ENCODE measurements around the gene CRYL1. TPM values are rescaled to one million over a fixed set of nuclear protein-coding genes. Genes with fewer than 3 reads are reported as not detected.

The CRYL1 gene
- total RNA-seq, 2 experiments from 2014 or later, result 14.9 to 16.5 TPM

- no peaks in the 10 kb centered on the region for H3K9me3 Mint-ChIP-seq
- POLR2A ChIA-PET, result no interaction called here
- DNase-seq, result no peak
- no peak overlapping the region for H3K27ac Mint-ChIP-seq
- no peak for ATAC-seq (ENCODE audit: low read depth)
- peaks cover 9% of the 10 kb centered on the region for H3K36me3 Mint-ChIP-seq
- peaks cover 7% of the 10 kb centered on the region for H3K4me1 Mint-ChIP-seq
- no peak overlapping the region for H3K4me3 Mint-ChIP-seq
- peaks cover 3% of the 10 kb centered on the region for H3K27me3 Mint-ChIP-seq
Observed at GRCh38 chr13:20430296-20430695, 95.4 kb downstream of the CRYL1 start.

- H3K27me3 Mint-ChIP-seq, result peaks cover 3% of the 10 kb centered on the region
- POLR2A ChIA-PET, result no interaction called here
Observed at GRCh38 chr13:20429682-20430081, 96.0 kb downstream of the CRYL1 start.

GRCh38 chr13:20428666-20429644, 96.7 kb downstream of the CRYL1 start:
- no peak for DNase-seq
- ATAC-seq (ENCODE audit: low read depth), result no peak
- H3K27me3 Mint-ChIP-seq, result peaks cover 3% of the 10 kb centered on the region
- no peak overlapping the region for H3K4me3 Mint-ChIP-seq
- no peak overlapping the region for H3K27ac Mint-ChIP-seq
- H3K9me3 Mint-ChIP-seq, result no peaks in the 10 kb centered on the region
- H3K4me1 Mint-ChIP-seq, result peaks cover 5% of the 10 kb centered on the region
- H3K36me3 Mint-ChIP-seq, result peaks cover 12% of the 10 kb centered on the region
- POLR2A ChIA-PET, result no interaction called here

More at GRCh38 chr13:20429682-20430081, 96.0 kb downstream of the CRYL1 start:
- no peak for DNase-seq
- H3K27ac Mint-ChIP-seq, result no peak overlapping the region
- H3K4me1 Mint-ChIP-seq, result peaks cover 7% of the 10 kb centered on the region
- peaks cover 12% of the 10 kb centered on the region for H3K36me3 Mint-ChIP-seq
- H3K4me3 Mint-ChIP-seq, result no peak overlapping the region
- H3K9me3 Mint-ChIP-seq, result no peaks in the 10 kb centered on the region
- ATAC-seq (ENCODE audit: low read depth), result no peak

GRCh38 chr13:20426766-20427448, 98.8 kb downstream of the CRYL1 start:
- Mint-ChIP-seq H3K27me3 (peaks cover 3% of the 10 kb centered on the region), H3K36me3 (peaks cover 12% of the 10 kb centered on the region), H3K27ac (no peak overlapping the region), H3K9me3 (no peaks in the 10 kb centered on the region), H3K4me1 (peaks cover 5% of the 10 kb centered on the region), H3K4me3 (no peak overlapping the region)
- no peak for DNase-seq
- no peak for ATAC-seq (ENCODE audit: low read depth)
- POLR2A ChIA-PET, result no interaction called here

- peaks cover 12% of the 10 kb centered on the region for H3K36me3 Mint-ChIP-seq
- H3K4me3 Mint-ChIP-seq, result no peak overlapping the region
- POLR2A ChIA-PET, result interaction anchor here (0.7 kb wide), 1 partner anchor 40 kb away, joined by 3 read pairs; no protein-coding TSS in a partner anchor
- peaks cover 8% of the 10 kb centered on the region for H3K4me1 Mint-ChIP-seq
- ATAC-seq (ENCODE audit: low read depth), result no peak
- H3K9me3 Mint-ChIP-seq, result no peaks in the 10 kb centered on the region
- peaks cover 3% of the 10 kb centered on the region for H3K27me3 Mint-ChIP-seq
- H3K27ac Mint-ChIP-seq, result no peak overlapping the region
- DNase-seq, result no peak
Observed at GRCh38 chr13:20425819-20426219, 99.8 kb downstream of the CRYL1 start.

- peaks cover 12% of the 10 kb centered on the region for H3K36me3 Mint-ChIP-seq
- ATAC-seq (ENCODE audit: low read depth), result no peak
- POLR2A ChIA-PET, result no interaction called here
Observed at GRCh38 chr13:20424949-20425348, 100.7 kb downstream of the CRYL1 start.

GRCh38 chr13:20424559-20424852, 101.2 kb downstream of the CRYL1 start:
- peaks cover 15% of the 10 kb centered on the region for H3K36me3 Mint-ChIP-seq
- H3K27ac Mint-ChIP-seq, result peak overlapping the region; percentile 24
- H3K9me3 Mint-ChIP-seq, result peaks cover 2% of the 10 kb centered on the region
- peaks cover 18% of the 10 kb centered on the region for H3K4me1 Mint-ChIP-seq
- DNase-seq (no peak), ATAC-seq (ENCODE audit: low read depth) (no peak)
- H3K27me3 Mint-ChIP-seq, result peaks cover 3% of the 10 kb centered on the region
- H3K4me3 Mint-ChIP-seq, result no peak overlapping the region
- POLR2A ChIA-PET, result no interaction called here

More at GRCh38 chr13:20424949-20425348, 100.7 kb downstream of the CRYL1 start:
- peaks cover 14% of the 10 kb centered on the region for H3K4me1 Mint-ChIP-seq
- no peak for DNase-seq
- H3K9me3 Mint-ChIP-seq, result no peaks in the 10 kb centered on the region
- no peak overlapping the region for H3K4me3 Mint-ChIP-seq
- H3K27me3 Mint-ChIP-seq, result peaks cover 3% of the 10 kb centered on the region
- H3K27ac Mint-ChIP-seq, result no peak overlapping the region

GRCh38 chr13:20422362-20422761, 103.3 kb downstream of the CRYL1 start:
- H3K27me3 Mint-ChIP-seq, result peaks cover under 1% of the 10 kb centered on the region
- H3K4me1 Mint-ChIP-seq, result peaks cover 28% of the 10 kb centered on the region
- peaks cover 33% of the 10 kb centered on the region for H3K36me3 Mint-ChIP-seq
- H3K27ac Mint-ChIP-seq, result no peak overlapping the region
- POLR2A ChIA-PET, result no interaction called here
- ATAC-seq (ENCODE audit: low read depth) (no peak), DNase-seq (no peak)
- no peak overlapping the region for H3K4me3 Mint-ChIP-seq
- peaks cover 15% of the 10 kb centered on the region for H3K9me3 Mint-ChIP-seq

- H3K9me3 Mint-ChIP-seq, result peaks cover 15% of the 10 kb centered on the region
- H3K36me3 Mint-ChIP-seq, result peaks cover 28% of the 10 kb centered on the region
- H3K27me3 Mint-ChIP-seq, result no peaks in the 10 kb centered on the region
- no peak overlapping the region for H3K4me3 Mint-ChIP-seq
- peaks cover 23% of the 10 kb centered on the region for H3K4me1 Mint-ChIP-seq
- ATAC-seq (ENCODE audit: low read depth) (no peak), DNase-seq (no peak)
- no peak overlapping the region for H3K27ac Mint-ChIP-seq
- POLR2A ChIA-PET, result interaction anchor here (0.6 to 2.0 kb wide), 3 partner anchors 9 to 598 kb away, joined by 4 to 10 read pairs (median 7); no protein-coding TSS in a partner anchor
Observed at GRCh38 chr13:20420938-20421337, 104.7 kb downstream of the CRYL1 start.

GRCh38 chr13:20418953-20419352, 106.7 kb downstream of the CRYL1 start:
- POLR2A ChIA-PET, result no interaction called here
- ATAC-seq (ENCODE audit: low read depth), result no peak

GRCh38 chr13:20416223-20416745, 109.4 kb downstream of the CRYL1 start:
- ATAC-seq (ENCODE audit: low read depth) (no peak), DNase-seq (no peak)
- peaks cover 40% of the 10 kb centered on the region for H3K4me1 Mint-ChIP-seq
- H3K27ac Mint-ChIP-seq, result no peak overlapping the region
- H3K4me3 Mint-ChIP-seq, result no peak overlapping the region
- peaks cover 30% of the 10 kb centered on the region for H3K36me3 Mint-ChIP-seq
- POLR2A ChIA-PET, result no interaction called here
- H3K9me3 Mint-ChIP-seq, result peaks cover 15% of the 10 kb centered on the region
- no peaks in the 10 kb centered on the region for H3K27me3 Mint-ChIP-seq

More at GRCh38 chr13:20418953-20419352, 106.7 kb downstream of the CRYL1 start:
- H3K36me3 Mint-ChIP-seq, result peaks cover 25% of the 10 kb centered on the region
- H3K27me3 Mint-ChIP-seq, result no peaks in the 10 kb centered on the region
- peaks cover 15% of the 10 kb centered on the region for H3K9me3 Mint-ChIP-seq
- DNase-seq, result no peak
- peak overlapping the region; percentile 52 for H3K27ac Mint-ChIP-seq
- peak overlapping the region; percentile 26 for H3K4me3 Mint-ChIP-seq
- peaks cover 25% of the 10 kb centered on the region for H3K4me1 Mint-ChIP-seq

- Mint-ChIP-seq H3K27ac (no peak overlapping the region), H3K4me1 (peaks cover 41% of the 10 kb centered on the region), H3K27me3 (no peaks in the 10 kb centered on the region), H3K9me3 (peaks cover 15% of the 10 kb centered on the region), H3K4me3 (no peak overlapping the region), H3K36me3 (peaks cover 32% of the 10 kb centered on the region)
- POLR2A ChIA-PET, result no interaction called here
- ATAC-seq (ENCODE audit: low read depth), result no peak
- no peak for DNase-seq
Observed at GRCh38 chr13:20415694-20416107, 110.0 kb downstream of the CRYL1 start.

- DNase-seq, result no peak
- ATAC-seq (ENCODE audit: low read depth), result no peak
- no peaks in the 10 kb centered on the region for H3K27me3 Mint-ChIP-seq
- H3K27ac Mint-ChIP-seq, result no peak overlapping the region
- peaks cover 15% of the 10 kb centered on the region for H3K9me3 Mint-ChIP-seq
- peaks cover 42% of the 10 kb centered on the region for H3K4me1 Mint-ChIP-seq
- POLR2A ChIA-PET, result no interaction called here
- H3K4me3 Mint-ChIP-seq, result no peak overlapping the region
- H3K36me3 Mint-ChIP-seq, result peaks cover 34% of the 10 kb centered on the region
Observed at GRCh38 chr13:20415306-20415679, 110.4 kb downstream of the CRYL1 start.
